Inflammatory macrophage (primary cell): ENCODE measurements around the gene DAAM2.

Experiments
- DNase-seq, 2 donors: peaks; one replicate each; pipeline ENCODE4 v3.0.0-alpha.2; 2020 to 2022

The DAAM2 gene

DNA sequence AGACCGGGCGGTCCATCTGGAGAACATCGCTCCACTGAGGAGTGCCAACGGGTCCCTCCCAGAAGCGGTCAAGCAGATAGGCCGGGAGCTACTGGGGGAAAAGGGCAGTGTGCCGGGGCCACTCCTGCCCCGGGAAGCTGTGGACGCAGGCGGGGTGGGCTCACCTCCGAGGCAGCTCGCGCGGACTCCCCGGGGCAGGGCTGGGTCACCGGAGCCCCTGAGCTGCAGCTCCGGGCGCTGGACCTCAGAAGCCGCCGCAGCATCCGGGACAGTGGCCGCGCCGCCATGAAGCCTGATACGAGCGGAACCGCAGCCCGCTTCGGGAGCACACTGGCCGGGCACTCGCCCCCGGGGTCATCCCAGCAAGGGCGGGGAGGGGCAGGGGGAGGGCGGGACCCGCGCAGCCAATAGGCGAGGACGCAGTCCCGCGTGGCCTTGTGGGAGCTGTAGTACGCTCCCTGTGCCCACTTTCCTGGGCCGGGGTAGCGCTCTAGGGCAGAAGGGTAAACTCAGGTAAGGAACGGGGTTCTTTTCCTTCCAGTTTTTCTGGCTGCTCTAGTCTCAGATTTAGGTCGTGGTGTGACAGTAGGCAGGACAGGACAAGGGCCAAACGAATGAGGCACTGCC is 142.1 kb downstream of the DAAM2 start, which contains the start of gene MOCS1:
Gene MOCS1 (minus strand): TSS at position 332 of the 627 bp plus-strand sequence. CDS start 45 bp downstream, at position 287.
- peak in 1 of 2 donors; percentile 38 for DNase-seq

DNA sequence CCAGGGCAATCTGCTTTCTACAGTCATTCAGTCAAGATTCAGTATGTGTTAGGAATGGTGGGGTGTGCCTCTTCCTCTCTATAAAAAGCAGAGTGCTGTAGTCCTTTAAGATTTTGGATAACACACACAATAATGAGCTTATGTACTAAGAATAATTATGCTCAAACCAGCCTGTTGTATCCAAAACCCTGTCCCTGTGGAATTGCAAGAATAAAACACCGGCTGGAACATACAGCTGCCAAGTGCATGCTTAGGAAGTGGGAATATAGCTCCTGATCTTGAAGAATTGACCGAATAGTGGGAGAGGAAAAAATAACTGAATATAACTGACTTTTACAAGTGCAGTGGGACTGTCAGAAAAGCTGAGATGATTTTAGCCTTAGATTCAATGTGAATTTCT is 143.1 kb downstream of the DAAM2 start:
- no peak for DNase-seq

DNA sequence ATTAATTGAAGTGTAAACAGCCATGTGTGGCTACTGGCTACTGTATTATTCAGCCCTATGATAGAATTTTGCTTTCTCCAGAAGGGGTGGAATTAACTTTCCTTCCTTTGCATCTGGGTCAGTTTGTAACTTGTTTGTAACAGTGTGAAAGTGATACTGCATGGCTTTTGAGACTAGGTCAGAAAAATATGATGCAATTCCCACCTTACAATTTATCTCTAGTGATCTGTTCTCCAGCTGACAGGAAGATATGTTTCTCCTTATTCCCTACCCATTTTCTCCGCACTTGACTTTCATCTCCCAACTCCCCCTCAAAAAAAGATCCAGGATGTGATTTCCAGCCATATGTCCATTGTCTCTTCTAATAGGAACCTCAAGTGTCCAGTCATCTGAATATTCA is 144.7 kb downstream of the DAAM2 start:
- DNase-seq, result no peak

DNA sequence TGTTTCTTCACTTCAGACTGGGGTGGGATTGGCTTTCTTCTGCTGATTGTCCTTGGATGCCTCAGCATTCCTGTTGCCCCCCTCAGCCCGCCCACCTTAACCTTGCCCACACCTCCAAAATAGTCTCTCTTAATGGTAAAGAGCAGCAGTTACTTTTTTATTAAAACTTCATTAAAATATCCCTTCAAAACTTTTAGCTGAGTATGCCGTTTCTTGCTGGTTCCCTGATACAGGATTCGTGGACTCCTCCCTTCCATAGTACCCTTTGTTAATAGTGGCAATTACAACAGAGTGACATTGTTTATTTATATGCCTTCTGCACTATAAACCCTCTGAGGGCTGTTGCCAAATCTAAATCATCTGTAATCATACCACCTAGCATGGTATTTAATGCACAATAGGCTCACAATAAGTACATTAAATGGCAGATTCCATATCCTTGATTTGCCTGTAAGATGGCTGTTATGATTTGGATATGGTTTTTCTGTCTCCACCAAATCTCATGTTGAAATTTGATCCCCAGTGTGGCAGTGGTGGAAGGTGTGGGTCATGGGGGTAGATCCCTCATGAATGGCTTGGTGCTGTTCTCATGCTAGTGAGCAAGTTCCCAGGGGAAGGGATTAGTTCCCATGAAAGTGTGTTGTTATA is 145.6 kb downstream of the DAAM2 start:
- no peak for DNase-seq

DNA sequence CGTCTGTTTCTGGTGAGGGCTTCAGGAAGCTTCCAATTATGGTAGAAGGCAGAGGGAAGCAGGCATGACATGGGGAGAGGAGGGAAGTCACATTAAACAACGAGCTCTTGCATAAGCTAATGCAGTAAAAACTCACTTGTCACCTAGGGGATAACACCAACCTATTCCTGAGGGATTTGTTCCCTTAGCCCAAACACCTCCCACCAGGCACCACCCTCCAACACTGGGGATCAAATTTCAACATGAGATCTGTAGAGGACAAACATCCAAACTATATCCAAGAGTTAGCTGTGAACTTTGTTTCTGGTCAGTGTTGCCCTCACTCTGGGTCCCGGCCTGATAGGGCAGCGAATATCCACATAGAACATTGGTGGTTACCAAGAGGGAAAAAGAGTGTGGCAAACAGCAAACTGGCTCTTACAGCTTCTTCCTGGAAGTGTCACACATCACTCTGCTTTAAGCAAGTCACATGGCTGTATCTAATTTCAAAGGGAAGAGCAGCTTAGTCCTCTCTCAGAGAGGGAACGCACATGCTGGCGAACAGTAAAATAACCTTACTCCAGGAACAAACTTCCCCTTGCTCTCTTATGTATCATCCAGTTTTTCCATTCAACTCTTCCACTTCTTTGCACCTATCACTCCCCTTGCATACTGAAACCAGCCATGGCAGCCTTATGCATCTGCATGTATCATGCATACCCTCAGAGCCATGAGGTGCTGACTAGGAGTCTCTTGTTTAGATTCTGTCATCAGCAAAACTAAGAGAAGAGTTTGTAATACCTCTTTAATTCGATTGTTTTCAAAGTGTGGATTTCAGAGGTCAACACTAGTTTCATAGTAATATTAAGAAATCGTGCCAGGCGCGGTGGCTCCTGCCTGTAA is 146.8 kb downstream of the DAAM2 start:
- no peak for DNase-seq

GRCh38 chr6:39941138-39941537 is 149.0 kb downstream of the DAAM2 start:
- DNase-seq, result no peak

- no peak for DNase-seq
Measured at GRCh38 chr6:39941820-39942219, 149.6 kb downstream of the DAAM2 start.

- DNase-seq, result no peak
Measured at GRCh38 chr6:39942903-39943580, 150.9 kb downstream of the DAAM2 start.

GRCh38 chr6:39945626-39946025 is 153.4 kb downstream of the DAAM2 start:
- DNase-seq, result no peak

DNA sequence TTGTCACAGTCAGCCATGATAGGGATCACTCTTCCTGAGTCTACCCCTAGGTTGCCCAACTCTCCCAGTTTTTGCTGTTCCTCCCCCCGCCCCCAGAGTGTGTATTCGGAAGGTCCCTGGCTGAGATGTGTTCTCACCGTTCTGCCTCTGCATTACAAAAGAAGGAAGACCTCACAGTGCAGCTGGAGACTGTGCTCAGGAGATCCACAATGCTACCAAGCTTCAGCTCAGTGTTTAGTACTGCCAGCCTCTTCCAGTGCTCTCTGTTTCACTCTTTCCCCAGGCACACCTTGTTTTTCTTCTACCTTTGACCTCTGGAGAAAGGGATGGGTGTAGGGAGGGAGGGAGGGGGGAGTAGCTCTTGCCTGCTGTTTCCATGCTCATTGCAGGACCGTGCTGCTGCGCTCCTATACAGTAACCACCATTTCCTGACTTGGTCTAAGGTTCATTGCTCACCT is 155.5 kb downstream of the DAAM2 start:
- no peak for DNase-seq

- DNase-seq, result no peak
Measured at GRCh38 chr6:39948199-39948791, 156.1 kb downstream of the DAAM2 start.

GRCh38 chr6:39950125-39950720 is 158.0 kb downstream of the DAAM2 start:
- no peak for DNase-seq

GRCh38 chr6:39951191-39951590 is 159.0 kb downstream of the DAAM2 start:
- DNase-seq, result no peak

- DNase-seq, result no peak
Measured at GRCh38 chr6:39951716-39952115, 159.5 kb downstream of the DAAM2 start.

- no peak for DNase-seq
Measured at GRCh38 chr6:39952167-39952566, 160.0 kb downstream of the DAAM2 start.

DNA sequence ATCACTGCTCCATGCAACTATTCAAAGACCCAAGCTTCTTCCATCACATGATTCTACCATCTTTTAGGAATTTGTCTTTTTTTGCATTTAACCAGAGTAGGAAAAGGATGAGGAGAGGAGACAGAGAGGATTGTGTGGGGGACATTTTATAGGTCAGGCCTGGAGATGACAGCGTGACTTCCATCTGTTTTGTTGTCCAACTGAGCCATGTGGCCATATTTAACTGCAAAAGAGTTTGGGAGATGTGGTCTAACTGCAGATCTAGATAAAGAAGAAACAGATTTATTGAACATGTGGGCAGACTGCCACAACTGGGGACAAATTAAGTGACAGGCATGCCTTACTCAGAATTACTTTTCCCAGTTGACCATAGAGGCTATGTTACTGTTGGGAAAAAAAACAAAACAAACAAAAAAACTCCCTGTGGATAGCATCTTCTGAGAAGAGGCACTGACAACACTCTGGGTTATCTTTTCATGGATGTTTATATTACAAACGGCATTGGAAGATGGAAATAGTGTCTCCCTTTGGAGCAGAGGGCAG is 161.0 kb downstream of the DAAM2 start:
- no peak for DNase-seq
